ENCODE data around the gene CLTA.

DNA sequence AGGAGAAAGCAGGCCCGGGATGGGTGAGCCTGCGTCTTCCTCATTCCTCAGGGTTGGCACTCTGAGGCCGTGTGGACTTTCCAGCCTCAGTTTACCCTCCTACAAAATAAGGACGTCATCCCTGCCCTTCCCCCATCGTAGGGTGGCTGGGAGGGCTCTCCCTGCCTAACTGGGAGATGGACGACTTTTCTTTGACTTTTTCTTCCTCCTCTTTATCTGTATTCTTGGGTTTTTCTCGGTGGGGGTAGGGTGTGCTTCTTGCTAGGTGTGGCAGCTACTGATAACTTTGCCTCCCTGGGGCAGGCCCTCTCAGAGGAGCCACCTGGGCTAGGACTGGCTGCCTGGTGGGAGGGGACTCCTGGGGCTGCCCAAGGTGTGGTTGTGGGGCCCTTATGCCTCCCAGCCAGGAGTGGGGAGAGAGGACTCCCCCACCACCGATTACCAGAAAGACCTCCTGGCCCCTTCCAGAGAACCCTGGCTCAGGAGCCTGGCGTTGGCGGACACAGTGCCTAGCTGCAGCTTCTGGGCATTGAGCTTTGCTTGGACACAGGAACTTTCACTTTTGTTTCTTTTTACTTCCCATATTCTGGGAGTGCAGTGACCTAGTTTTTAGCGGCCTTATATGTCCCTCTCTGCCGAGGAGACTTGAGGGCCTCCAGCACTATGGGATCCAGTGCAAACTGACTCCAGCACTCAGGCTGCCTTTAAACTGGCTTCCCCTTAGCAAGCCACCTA lies 48.0 kb upstream of the CLTA start:
- TF ChIP-seq POLR2A (IDR thresholded peaks at IDR 0.05; ENCODE audit: low read length) = peak; percentile 44
- no peak for TF ChIP-seq GATA1 (IDR thresholded peaks at IDR 0.05; ENCODE audit: low read depth, low read length)

Measured in erythroblast (primary cell).